Measurements from ENCODE around the gene GPR85. TPM values are rescaled to one million over a fixed set of nuclear protein-coding genes. Genes with fewer than 3 reads are reported as not detected.
"Not testable (repeated sequence)": the region's sequence is repeated elsewhere in the genome, so short reads cannot be mapped to it uniquely, and the experiment has no call there.

GPR85 gene
- total RNA-seq, 3 donors from 2014 or later = not detected

DNA sequence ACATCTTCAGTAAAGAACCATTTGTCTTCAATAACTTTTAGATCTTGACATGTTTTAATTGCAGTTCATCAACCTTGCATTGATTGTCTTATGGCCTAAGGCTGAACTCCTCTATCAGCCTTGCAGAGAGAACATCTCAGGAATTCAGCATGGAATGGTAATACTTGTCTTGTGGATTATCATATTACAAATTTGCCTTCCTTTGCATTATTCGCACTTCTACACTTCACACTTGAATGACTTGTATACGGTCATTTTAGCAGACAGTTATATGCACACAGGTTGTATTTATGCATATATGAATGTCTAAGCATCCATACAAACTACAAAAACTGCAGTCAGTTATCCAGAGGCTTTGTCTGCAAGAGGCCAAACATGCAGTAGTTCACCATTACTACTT lies 31.7 kb downstream of the GPR85 start:
- Mint-ChIP-seq H3K4me1 (ENCODE audit: low read depth) (no peaks in the 10 kb centered on the region), H3K4me3 (no peak overlapping the region), H3K27me3 (ENCODE audit: low read depth) (peaks cover 10% of the 10 kb centered on the region), H3K36me3 (ENCODE audit: insufficient read depth) (no peaks in the 10 kb centered on the region), H3K9me3 (no peaks in the 10 kb centered on the region)
- no peak for ATAC-seq
- no peak for DNase-seq

GRCh38 chr7:113054272-113054671 lies 32.4 kb downstream of the GPR85 start:
- H3K36me3 Mint-ChIP-seq (ENCODE audit: insufficient read depth); H3K4me1 Mint-ChIP-seq (ENCODE audit: low read depth); H3K27me3 Mint-ChIP-seq (ENCODE audit: low read depth); H3K9me3 Mint-ChIP-seq; ATAC-seq; H3K4me3 Mint-ChIP-seq; DNase-seq: not testable (repeated sequence)

- not testable (repeated sequence) for ATAC-seq; H3K36me3 Mint-ChIP-seq (ENCODE audit: insufficient read depth); H3K9me3 Mint-ChIP-seq; H3K4me3 Mint-ChIP-seq; DNase-seq; H3K27me3 Mint-ChIP-seq (ENCODE audit: low read depth); H3K4me1 Mint-ChIP-seq (ENCODE audit: low read depth)
Observed at GRCh38 chr7:113049221-113049620, 37.4 kb downstream of the GPR85 start.

DNA sequence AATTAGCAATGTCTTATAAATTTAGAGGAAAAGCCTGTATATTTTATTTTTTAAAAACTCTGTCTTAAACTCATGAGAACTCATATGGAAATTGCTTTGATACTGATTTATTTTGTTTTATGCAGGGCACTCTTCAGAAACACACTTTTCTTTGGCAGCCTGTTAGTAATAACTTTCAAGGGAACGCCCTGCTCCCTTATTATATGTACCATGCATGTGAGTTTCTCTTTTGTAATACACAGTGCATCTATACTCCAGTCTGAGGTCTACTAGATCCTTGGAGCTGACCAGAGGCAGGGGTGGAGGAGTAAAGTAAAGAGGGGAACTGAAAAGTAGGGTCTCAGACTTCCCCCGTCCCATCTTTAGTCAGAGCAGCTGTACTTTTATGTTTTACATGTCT lies 40.2 kb downstream of the GPR85 start:
- DNase-seq = no peak
- H3K4me3 Mint-ChIP-seq = no peak overlapping the region
- H3K36me3 Mint-ChIP-seq (ENCODE audit: insufficient read depth) = no peaks in the 10 kb centered on the region
- H3K9me3 Mint-ChIP-seq = no peaks in the 10 kb centered on the region
- no peak for ATAC-seq
- no peaks in the 10 kb centered on the region for H3K4me1 Mint-ChIP-seq (ENCODE audit: low read depth)
- peaks cover 2% of the 10 kb centered on the region for H3K27me3 Mint-ChIP-seq (ENCODE audit: low read depth)

- ATAC-seq (no peak), DNase-seq (no peak)
- H3K36me3 Mint-ChIP-seq (ENCODE audit: insufficient read depth) = no peaks in the 10 kb centered on the region
- no peaks in the 10 kb centered on the region for H3K9me3 Mint-ChIP-seq
- peaks cover 2% of the 10 kb centered on the region for H3K27me3 Mint-ChIP-seq (ENCODE audit: low read depth)
- H3K4me3 Mint-ChIP-seq = no peak overlapping the region
- H3K4me1 Mint-ChIP-seq (ENCODE audit: low read depth) = no peaks in the 10 kb centered on the region
Observed at GRCh38 chr7:113045379-113045778, 41.2 kb downstream of the GPR85 start.

GRCh38 chr7:113044394-113044793 lies 42.2 kb downstream of the GPR85 start:
- H3K36me3 Mint-ChIP-seq (ENCODE audit: insufficient read depth) = no peaks in the 10 kb centered on the region
- no peaks in the 10 kb centered on the region for H3K4me1 Mint-ChIP-seq (ENCODE audit: low read depth)
- no peak overlapping the region for H3K4me3 Mint-ChIP-seq
- ATAC-seq (no peak), DNase-seq (no peak)
- peaks cover 2% of the 10 kb centered on the region for H3K27me3 Mint-ChIP-seq (ENCODE audit: low read depth)
- H3K9me3 Mint-ChIP-seq = no peaks in the 10 kb centered on the region

DNA sequence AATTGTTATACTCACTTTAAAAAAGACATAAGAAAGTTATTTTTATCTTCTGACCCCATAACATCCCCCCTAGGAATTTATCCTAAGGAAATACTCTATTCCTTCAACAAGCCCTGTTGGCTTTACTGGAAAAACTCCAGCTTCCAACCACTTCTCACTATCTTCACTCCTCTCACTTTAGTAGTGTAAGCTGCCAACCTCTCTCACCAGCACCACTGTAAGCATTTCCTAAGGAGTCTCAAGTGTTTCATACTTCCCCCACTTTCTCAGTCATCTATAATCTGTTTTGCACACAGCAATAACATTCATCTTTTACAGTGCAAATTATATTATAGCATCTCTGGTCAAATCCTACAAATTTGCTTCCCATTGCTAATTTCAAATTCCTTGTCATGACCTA lies 45.8 kb downstream of the GPR85 start:
- no peaks in the 10 kb centered on the region for H3K9me3 Mint-ChIP-seq
- peaks cover 6% of the 10 kb centered on the region for H3K27me3 Mint-ChIP-seq (ENCODE audit: low read depth)
- ATAC-seq (no peak), DNase-seq (no peak)
- no peaks in the 10 kb centered on the region for H3K36me3 Mint-ChIP-seq (ENCODE audit: insufficient read depth)
- no peaks in the 10 kb centered on the region for H3K4me1 Mint-ChIP-seq (ENCODE audit: low read depth)
- no peak overlapping the region for H3K4me3 Mint-ChIP-seq

DNA sequence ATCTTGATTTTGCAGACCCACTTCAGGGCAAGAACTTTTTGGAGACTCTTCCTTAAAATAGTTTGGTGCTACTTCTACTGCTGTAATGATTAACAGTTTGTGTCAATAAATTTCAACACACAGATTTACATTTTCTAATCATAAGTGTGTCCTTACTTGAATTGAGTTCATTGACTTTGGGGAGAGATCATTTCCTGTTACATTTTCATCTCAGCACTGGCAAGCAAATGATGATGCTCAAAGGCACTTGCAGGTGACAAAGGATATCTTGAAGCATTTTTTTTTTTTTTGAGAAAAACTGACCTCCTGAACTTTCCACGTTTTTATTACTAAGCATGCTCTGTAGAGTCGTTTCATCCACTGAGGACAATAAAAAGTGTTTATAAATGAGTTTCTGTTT lies 52.7 kb downstream of the GPR85 start:
- Mint-ChIP-seq H3K27me3 (ENCODE audit: low read depth) (peaks cover 9% of the 10 kb centered on the region), H3K4me3 (no peak overlapping the region), H3K9me3 (no peaks in the 10 kb centered on the region), H3K36me3 (ENCODE audit: insufficient read depth) (no peaks in the 10 kb centered on the region), H3K4me1 (ENCODE audit: low read depth) (no peaks in the 10 kb centered on the region)
- ATAC-seq = no peak
- no peak for DNase-seq

Other genes starting within 250 kb of the GPR85 start
- 10 to 100 TPM; 36.8 to 44.7 (median 39.5) TPM for gene SMIM30, start 31.7 kb upstream of the GPR85 start, total RNA-seq